ENCODE results near the gene APLNR.

- TF ChIP-seq, protein P1, sequence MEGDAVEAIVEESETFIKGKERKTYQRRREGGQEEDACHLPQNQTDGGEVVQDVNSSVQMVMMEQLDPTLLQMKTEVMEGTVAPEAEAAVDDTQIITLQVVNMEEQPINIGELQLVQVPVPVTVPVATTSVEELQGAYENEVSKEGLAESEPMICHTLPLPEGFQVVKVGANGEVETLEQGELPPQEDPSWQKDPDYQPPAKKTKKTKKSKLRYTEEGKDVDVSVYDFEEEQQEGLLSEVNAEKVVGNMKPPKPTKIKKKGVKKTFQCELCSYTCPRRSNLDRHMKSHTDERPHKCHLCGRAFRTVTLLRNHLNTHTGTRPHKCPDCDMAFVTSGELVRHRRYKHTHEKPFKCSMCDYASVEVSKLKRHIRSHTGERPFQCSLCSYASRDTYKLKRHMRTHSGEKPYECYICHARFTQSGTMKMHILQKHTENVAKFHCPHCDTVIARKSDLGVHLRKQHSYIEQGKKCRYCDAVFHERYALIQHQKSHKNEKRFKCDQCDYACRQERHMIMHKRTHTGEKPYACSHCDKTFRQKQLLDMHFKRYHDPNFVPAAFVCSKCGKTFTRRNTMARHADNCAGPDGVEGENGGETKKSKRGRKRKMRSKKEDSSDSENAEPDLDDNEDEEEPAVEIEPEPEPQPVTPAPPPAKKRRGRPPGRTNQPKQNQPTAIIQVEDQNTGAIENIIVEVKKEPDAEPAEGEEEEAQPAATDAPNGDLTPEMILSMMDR (IDR thresholded peaks at IDR 0.05; ENCODE audit: low read depth, low read length, missing input control) = no peak
- TF ChIP-seq, protein P2, sequence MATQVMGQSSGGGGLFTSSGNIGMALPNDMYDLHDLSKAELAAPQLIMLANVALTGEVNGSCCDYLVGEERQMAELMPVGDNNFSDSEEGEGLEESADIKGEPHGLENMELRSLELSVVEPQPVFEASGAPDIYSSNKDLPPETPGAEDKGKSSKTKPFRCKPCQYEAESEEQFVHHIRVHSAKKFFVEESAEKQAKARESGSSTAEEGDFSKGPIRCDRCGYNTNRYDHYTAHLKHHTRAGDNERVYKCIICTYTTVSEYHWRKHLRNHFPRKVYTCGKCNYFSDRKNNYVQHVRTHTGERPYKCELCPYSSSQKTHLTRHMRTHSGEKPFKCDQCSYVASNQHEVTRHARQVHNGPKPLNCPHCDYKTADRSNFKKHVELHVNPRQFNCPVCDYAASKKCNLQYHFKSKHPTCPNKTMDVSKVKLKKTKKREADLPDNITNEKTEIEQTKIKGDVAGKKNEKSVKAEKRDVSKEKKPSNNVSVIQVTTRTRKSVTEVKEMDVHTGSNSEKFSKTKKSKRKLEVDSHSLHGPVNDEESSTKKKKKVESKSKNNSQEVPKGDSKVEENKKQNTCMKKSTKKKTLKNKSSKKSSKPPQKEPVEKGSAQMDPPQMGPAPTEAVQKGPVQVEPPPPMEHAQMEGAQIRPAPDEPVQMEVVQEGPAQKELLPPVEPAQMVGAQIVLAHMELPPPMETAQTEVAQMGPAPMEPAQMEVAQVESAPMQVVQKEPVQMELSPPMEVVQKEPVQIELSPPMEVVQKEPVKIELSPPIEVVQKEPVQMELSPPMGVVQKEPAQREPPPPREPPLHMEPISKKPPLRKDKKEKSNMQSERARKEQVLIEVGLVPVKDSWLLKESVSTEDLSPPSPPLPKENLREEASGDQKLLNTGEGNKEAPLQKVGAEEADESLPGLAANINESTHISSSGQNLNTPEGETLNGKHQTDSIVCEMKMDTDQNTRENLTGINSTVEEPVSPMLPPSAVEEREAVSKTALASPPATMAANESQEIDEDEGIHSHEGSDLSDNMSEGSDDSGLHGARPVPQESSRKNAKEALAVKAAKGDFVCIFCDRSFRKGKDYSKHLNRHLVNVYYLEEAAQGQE (IDR thresholded peaks at IDR 0.05) = no peak
- no peak for TF ChIP-seq TAF1 (conservative IDR thresholded peaks at IDR 0.05)
- no peak for TF ChIP-seq MAX (IDR thresholded peaks at IDR 0.05)
- TF ChIP-seq, protein P3, sequence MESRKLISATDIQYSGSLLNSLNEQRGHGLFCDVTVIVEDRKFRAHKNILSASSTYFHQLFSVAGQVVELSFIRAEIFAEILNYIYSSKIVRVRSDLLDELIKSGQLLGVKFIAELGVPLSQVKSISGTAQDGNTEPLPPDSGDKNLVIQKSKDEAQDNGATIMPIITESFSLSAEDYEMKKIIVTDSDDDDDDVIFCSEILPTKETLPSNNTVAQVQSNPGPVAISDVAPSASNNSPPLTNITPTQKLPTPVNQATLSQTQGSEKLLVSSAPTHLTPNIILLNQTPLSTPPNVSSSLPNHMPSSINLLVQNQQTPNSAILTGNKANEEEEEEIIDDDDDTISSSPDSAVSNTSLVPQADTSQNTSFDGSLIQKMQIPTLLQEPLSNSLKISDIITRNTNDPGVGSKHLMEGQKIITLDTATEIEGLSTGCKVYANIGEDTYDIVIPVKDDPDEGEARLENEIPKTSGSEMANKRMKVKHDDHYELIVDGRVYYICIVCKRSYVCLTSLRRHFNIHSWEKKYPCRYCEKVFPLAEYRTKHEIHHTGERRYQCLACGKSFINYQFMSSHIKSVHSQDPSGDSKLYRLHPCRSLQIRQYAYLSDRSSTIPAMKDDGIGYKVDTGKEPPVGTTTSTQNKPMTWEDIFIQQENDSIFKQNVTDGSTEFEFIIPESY (IDR thresholded peaks at IDR 0.05) = no peak
- TF ChIP-seq, protein P4, sequence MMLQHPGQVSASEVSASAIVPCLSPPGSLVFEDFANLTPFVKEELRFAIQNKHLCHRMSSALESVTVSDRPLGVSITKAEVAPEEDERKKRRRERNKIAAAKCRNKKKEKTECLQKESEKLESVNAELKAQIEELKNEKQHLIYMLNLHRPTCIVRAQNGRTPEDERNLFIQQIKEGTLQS (IDR thresholded peaks at IDR 0.05) = no peak
- no peak for TF ChIP-seq RAD21 (IDR thresholded peaks at IDR 0.05)
- no peak for TF ChIP-seq EGR1 (IDR thresholded peaks at IDR 0.05; ENCODE audit: low read depth in 2 of 2)
- no peak for TF ChIP-seq YY1 (IDR thresholded peaks at IDR 0.05)
- TF ChIP-seq JUND (IDR thresholded peaks at IDR 0.05) = no peak
- no peak for TF ChIP-seq RXRA (IDR thresholded peaks at IDR 0.05)
- TF ChIP-seq GABPA (IDR thresholded peaks at IDR 0.05 in 1 of 2, conservative IDR thresholded peaks at IDR 0.05 in 1 of 2) = no peak
- no peak for TF ChIP-seq FOXA1 (IDR thresholded peaks at IDR 0.05)
These were observed 14.0 kb upstream of the APLNR start for GRCh38 chr11:57251037-57251436.

Data from liver (tissue), 3 donors.